Neuronal stem cell (in vitro differentiated cells): ENCODE data around the gene DCAF11.
A peak's percentile ranks its signal among the peaks of the same experiment; 100 is the strongest.

ENCODE experiments used
- DNase-seq: peaks from one replicate; pipeline ENCODE4 v3.0.0-alpha.2; 2013; ENCODE audit warnings: low spot score
- H2AFZ ChIP-seq: one replicate; pipeline ENCODE4 v1.6.1; 2013; ENCODE audit warnings: mild to moderate bottlenecking, low read length, inconsistent platforms
- H2AK5ac ChIP-seq: 2 replicates; pipeline ENCODE4 v1.6.1; 2013; ENCODE audit warnings: low read depth, mild to moderate bottlenecking, inconsistent platforms, low read length, moderate library complexity, mixed read lengths
- H2BK120ac ChIP-seq: 2 replicates; pipeline ENCODE4 v1.6.1; 2013; ENCODE audit warnings: low read depth, mild to moderate bottlenecking, inconsistent platforms, low read length, moderate library complexity, mixed read lengths
- H2BK12ac ChIP-seq: one replicate; pipeline ENCODE4 v1.6.1; 2013; ENCODE audit warnings: low read length, inconsistent platforms
- H2BK15ac ChIP-seq: 2 replicates; pipeline ENCODE4 v1.6.1; 2013; ENCODE audit warnings: mild to moderate bottlenecking, low read length, inconsistent platforms, mixed read lengths
- H2BK5ac ChIP-seq: one replicate; pipeline ENCODE4 v1.6.1; 2013; ENCODE audit warnings: inconsistent platforms, mild to moderate bottlenecking, low read length, moderate library complexity
- H3K14ac ChIP-seq: one replicate; pipeline ENCODE4 v1.6.1; 2013; ENCODE audit warnings: low read length, inconsistent platforms
- H3K18ac ChIP-seq: 2 replicates; pipeline ENCODE4 v1.6.1; 2013; ENCODE audit warnings: low read length, inconsistent platforms
- H3K23ac ChIP-seq: 2 replicates; pipeline ENCODE4 v1.6.1; 2013; ENCODE audit warnings: low read depth, mild to moderate bottlenecking, mixed read lengths, low read length, inconsistent platforms; ENCODE audit not compliant: poor library complexity
- H3K27ac ChIP-seq: replicated peaks from 3 replicates; pipeline ENCODE4 v1.5.1; 2013; ENCODE audit warnings: low read length, inconsistent platforms
- H3K27me3 ChIP-seq, 3 experiments: 2 replicates each; pipeline ENCODE4 v1.6.1; 2013; ENCODE audit warnings: low read length in 3 of 3, mild to moderate bottlenecking in 2 of 3, inconsistent platforms in 1 of 3, low read depth in 1 of 3, mixed read lengths in 1 of 3, moderate library complexity in 1 of 3; ENCODE audit not compliant: control insufficient read depth in 3 of 3, insufficient read depth in 3 of 3
- H3K36me3 ChIP-seq, 2 donors: replicated peaks in 1 of 2; 2 replicates each; pipeline ENCODE4 v1.6.1; 2013; ENCODE audit warnings: low read length in 2 of 2; ENCODE audit not compliant: control insufficient read depth in 2 of 2, insufficient read depth in 2 of 2
- H3K4ac ChIP-seq: 2 replicates; pipeline ENCODE4 v1.6.1; 2013; ENCODE audit warnings: inconsistent platforms, mild to moderate bottlenecking, low read length, moderate library complexity
- H3K4me1 ChIP-seq, 2 donors: 1 replicate in 1 of 2; 2 replicates in 1 of 2; pipeline ENCODE4 v1.6.1; 2013; ENCODE audit warnings: low read length in 2 of 2, low read depth in 1 of 2; ENCODE audit not compliant: control insufficient read depth in 2 of 2, insufficient read depth in 1 of 2
- H3K4me2 ChIP-seq: one replicate; pipeline ENCODE4 v1.6.1; 2013; ENCODE audit warnings: mild to moderate bottlenecking, low read length, inconsistent platforms; ENCODE audit not compliant: insufficient read depth, poor library complexity, severe bottlenecking
- H3K4me3 ChIP-seq, 2 donors: 2 replicates each; pipeline ENCODE4 v1.5.1; 2013; ENCODE audit warnings: low read length in 2 of 2, mild to moderate bottlenecking in 2 of 2, inconsistent platforms in 1 of 2, moderate library complexity in 1 of 2
- H3K79me1 ChIP-seq: one replicate; pipeline ENCODE4 v1.6.1; 2013; ENCODE audit warnings: low read depth, mild to moderate bottlenecking, inconsistent platforms, low read length, moderate library complexity
- H3K9ac ChIP-seq: one replicate; pipeline ENCODE4 v1.6.1; 2013; ENCODE audit warnings: mild to moderate bottlenecking, low read depth, low read length, inconsistent platforms; ENCODE audit not compliant: poor library complexity
- H3K9me3 ChIP-seq, 2 donors: replicated peaks in 1 of 2; 2 replicates each; pipeline versions ENCODE3 to v1.6.1; 2013; ENCODE audit warnings: low read length in 2 of 2, mild to moderate bottlenecking in 2 of 2, inconsistent platforms in 1 of 2, low read depth in 1 of 2, mixed read lengths in 1 of 2, moderate library complexity in 1 of 2; ENCODE audit not compliant: control insufficient read depth in 2 of 2, insufficient read depth in 1 of 2
- H4K8ac ChIP-seq: one replicate; pipeline ENCODE4 v1.6.1; 2013; ENCODE audit warnings: low read depth, mild to moderate bottlenecking, inconsistent platforms, low read length, moderate library complexity
- H4K91ac ChIP-seq: one replicate; pipeline ENCODE4 v1.6.1; 2013; ENCODE audit warnings: low read length, low read depth, mild to moderate bottlenecking, inconsistent platforms; ENCODE audit not compliant: poor library complexity
- WGBS, 2 donors: extraction: QIAGEN DNeasy Blood & Tissue Kit; methylation state at CpG; one replicate each; pipeline ENCODE4 v1.1.7; 2013; ENCODE audit warnings: missing lambda C conversion rate in 2 of 2, mixed read lengths in 1 of 2; ENCODE audit not compliant: insufficient read length in 2 of 2, insufficient replicate concordance in 1 of 2; ENCODE audit errors: extremely low coverage in 2 of 2; 5-methylcytosine and 5-hydroxymethylcytosine counted together

Gene DCAF11

GRCh38 chr14:24080142-24080530 is 34.4 kb upstream of the DCAF11 start:
- H3K4me2 ChIP-seq: no peak overlapping the region
- no peak overlapping the region for H2BK12ac ChIP-seq
- H2BK15ac ChIP-seq: no peak overlapping the region
- H3K4ac ChIP-seq: no peak overlapping the region
- H4K8ac ChIP-seq: no peak overlapping the region
- no peak for DNase-seq
- no peaks in the 10 kb centered on the region for H3K36me3 ChIP-seq
- no peak overlapping the region for H4K91ac ChIP-seq
- H3K27me3 ChIP-seq: peaks cover 0 to 88% (median 21%) of the 10 kb centered on the region in 3 experiments
- no peak overlapping the region for H2AK5ac ChIP-seq
- peak overlapping the region; percentile 10 for H3K27ac ChIP-seq
- no peak overlapping the region for H3K9ac ChIP-seq
- H3K4me1 ChIP-seq: peaks cover 22 to 33% of the 10 kb centered on the region in 2 donors
- WGBS, 2 donors: no CpG with 5 or more reads among the region's 6 CpGs
- no peak overlapping the region for H2BK5ac ChIP-seq
- no peak overlapping the region for H2BK120ac ChIP-seq
- no peak overlapping the region for H3K23ac ChIP-seq
- H2AFZ ChIP-seq: no peak overlapping the region
- no peaks in the 10 kb centered on the region for H3K79me1 ChIP-seq
- peak overlapping the region; percentile 13 for H3K18ac ChIP-seq
- no peak overlapping the region for H3K4me3 ChIP-seq
- H3K9me3 ChIP-seq: peaks cover 0 to 5% of the 10 kb centered on the region in 2 donors
- H3K14ac ChIP-seq: peak overlapping the region; percentile 28

- no peak for DNase-seq
- Histone ChIP-seq H4K8ac (no peak overlapping the region), H3K9me3 (peaks cover 0 to 5% of the 10 kb centered on the region in 2 donors), H3K27ac (no peak overlapping the region), H4K91ac (no peak overlapping the region), H3K4me3 (peak overlapping the region; percentile 39 to 84), H3K14ac (no peak overlapping the region), H3K23ac (peak overlapping the region; percentile 62), H3K18ac (peak overlapping the region; percentile 83), H2AK5ac (no peak overlapping the region), H3K4ac (no peak overlapping the region), H3K79me1 (no peaks in the 10 kb centered on the region), H3K4me2 (peak overlapping the region; percentile 92), H3K27me3 (peaks cover 0 to 91% (median 21%) of the 10 kb centered on the region in 3 experiments), H2BK15ac (peak overlapping the region; percentile 51), H3K36me3 (no peaks in the 10 kb centered on the region), H3K4me1 (peaks cover 22 to 33% of the 10 kb centered on the region in 2 donors), H2AFZ (peak overlapping the region; percentile 96), H3K9ac (peak overlapping the region; percentile 85), H2BK12ac (peak overlapping the region; percentile 64), H2BK120ac (peak overlapping the region; percentile 32), H2BK5ac (no peak overlapping the region)
- WGBS, 2 donors: no CpG with 5 or more reads among the region's 74 CpGs
Measured at GRCh38 chr14:24080888-24081738, 33.5 kb upstream of the DCAF11 start.

- Histone ChIP-seq H2AK5ac (no peak overlapping the region), H2BK12ac (no peak overlapping the region), H3K4me2 (peak overlapping the region; percentile 92), H2AFZ (peak overlapping the region; percentile 96), H3K36me3 (no peaks in the 10 kb centered on the region), H4K91ac (no peak overlapping the region), H3K27me3 (peaks cover 0 to 90% (median 21%) of the 10 kb centered on the region in 3 experiments), H3K4me1 (peaks cover 25 to 33% of the 10 kb centered on the region in 2 donors), H3K18ac (peak overlapping the region; percentile 83), H2BK15ac (peak overlapping the region; percentile 51), H2BK120ac (peak overlapping the region; percentile 32), H3K9ac (peak overlapping the region; percentile 85), H3K27ac (no peak overlapping the region), H2BK5ac (no peak overlapping the region), H3K79me1 (no peaks in the 10 kb centered on the region), H4K8ac (no peak overlapping the region), H3K14ac (no peak overlapping the region), H3K23ac (peak overlapping the region; percentile 62), H3K4me3 (peak overlapping the region in 1 of 2 donors; percentile 39), H3K9me3 (peaks cover 0 to 5% of the 10 kb centered on the region in 2 donors), H3K4ac (no peak overlapping the region)
- no peak for DNase-seq
- no CpG with 5 or more reads among the region's 26 CpGs for WGBS, 2 donors
Measured at GRCh38 chr14:24081739-24082211, 32.8 kb upstream of the DCAF11 start.

GRCh38 chr14:24082411-24083080 is 32.0 kb upstream of the DCAF11 start:
- Histone ChIP-seq H2AFZ (no peak overlapping the region), H4K91ac (no peak overlapping the region), H3K27ac (no peak overlapping the region), H2BK15ac (peak overlapping the region; percentile 11), H3K4me1 (peaks cover 25 to 33% of the 10 kb centered on the region in 2 donors), H3K36me3 (no peaks in the 10 kb centered on the region), H3K4me3 (no peak overlapping the region), H2BK5ac (peak overlapping the region; percentile 17), H3K9ac (no peak overlapping the region), H3K79me1 (no peaks in the 10 kb centered on the region), H3K27me3 (peaks cover 0 to 88% (median 21%) of the 10 kb centered on the region in 3 experiments), H2AK5ac (peak overlapping the region; percentile 17), H2BK12ac (no peak overlapping the region), H3K4me2 (no peak overlapping the region), H4K8ac (no peak overlapping the region), H3K9me3 (peaks cover 0 to 5% of the 10 kb centered on the region in 2 donors), H3K14ac (no peak overlapping the region), H2BK120ac (no peak overlapping the region), H3K4ac (no peak overlapping the region), H3K18ac (no peak overlapping the region), H3K23ac (no peak overlapping the region)
- DNase-seq: no peak
- WGBS, 2 donors: no CpG with 5 or more reads among the region's 5 CpGs
